CD14-positive monocyte (primary cell): ENCODE measurements around the gene SIRPB2. TPM values are rescaled to one million over a fixed set of nuclear protein-coding genes. Genes with fewer than 3 reads are reported as not detected.

Experiments used
- DNase-seq, 3 donors: peaks; one replicate each; pipeline ENCODE4 v3.0.0-alpha.2; 2011 to 2022
- H2AFZ ChIP-seq: 2 replicates; pipeline ENCODE4 v1.6.0; 2012; ENCODE audit warnings: mild to moderate bottlenecking, low read depth, low read length, inconsistent platforms; ENCODE audit not compliant: insufficient read depth, poor library complexity, severe bottlenecking
- H3K27ac ChIP-seq, 2 donors: 1 replicate in 1 of 2; 2 replicates in 1 of 2; pipeline ENCODE4 v1.5.1; 2012 to 2013; ENCODE audit warnings: low read length in 2 of 2, control low read depth in 1 of 2, inconsistent platforms in 1 of 2, low read depth in 1 of 2, mild to moderate bottlenecking in 1 of 2
- H3K27me3 ChIP-seq, 2 donors: one replicate each; pipeline versions ENCODE4 v1.6.0 to v1.6.1; 2011 to 2013; ENCODE audit warnings: low read length in 2 of 2; ENCODE audit not compliant: control insufficient read depth in 2 of 2, insufficient read depth in 2 of 2
- H3K36me3 ChIP-seq, 2 donors: replicated peaks in 1 of 2; 1 replicate in 1 of 2; 2 replicates in 1 of 2; pipeline versions ENCODE4 v1.5.1 to v1.6.1; 2012 to 2013; ENCODE audit warnings: low read length in 2 of 2, control low read depth in 1 of 2, inconsistent platforms in 1 of 2, mild to moderate bottlenecking in 1 of 2; ENCODE audit not compliant: insufficient read depth in 2 of 2, control insufficient read depth in 1 of 2
- H3K4me1 ChIP-seq, 2 donors: 1 replicate in 1 of 2; 2 replicates in 1 of 2; pipeline versions ENCODE4 v1.5.1 to v1.6.1; 2012 to 2013; ENCODE audit warnings: low read length in 2 of 2, control low read depth in 1 of 2, inconsistent platforms in 1 of 2, mild to moderate bottlenecking in 1 of 2, moderate library complexity in 1 of 2; ENCODE audit not compliant: insufficient read depth in 2 of 2, control insufficient read depth in 1 of 2
- H3K4me2 ChIP-seq: replicated peaks from 2 replicates; pipeline ENCODE3; 2012; ENCODE audit warnings: low read length, moderate library complexity, mild to moderate bottlenecking; ENCODE audit not compliant: poor library complexity, severe bottlenecking; ENCODE audit errors: extremely low read depth
- H3K4me3 ChIP-seq, 3 experiments: fragments of 200-600 bp in 1 of 3; sonication (generic) in 1 of 3; replicated peaks in 1 of 3; 1 replicate in 2 of 3; 2 replicates in 1 of 3; pipeline ENCODE4 v1.5.1; 2011 to 2013; ENCODE audit warnings: low read length in 3 of 3, mild to moderate bottlenecking in 3 of 3, control low read depth in 2 of 3, low read depth in 2 of 3, inconsistent platforms in 1 of 3, moderate library complexity in 1 of 3
- H3K79me2 ChIP-seq: 2 replicates; pipeline ENCODE4 v1.6.0; 2012; ENCODE audit warnings: mild to moderate bottlenecking, control low read depth, inconsistent platforms, low read length, moderate library complexity; ENCODE audit not compliant: insufficient read depth
- H3K9ac ChIP-seq: 2 replicates; pipeline ENCODE4 v1.6.0; 2017; ENCODE audit warnings: low read length, mild to moderate bottlenecking; ENCODE audit not compliant: insufficient read depth, poor library complexity, severe bottlenecking
- H3K9me3 ChIP-seq, 2 donors: replicated peaks in 1 of 2; 1 replicate in 1 of 2; 2 replicates in 1 of 2; pipeline versions ENCODE4 v1.5.1 to v1.6.1; 2012 to 2013; ENCODE audit warnings: low read length in 2 of 2, control low read depth in 1 of 2; ENCODE audit not compliant: control insufficient read depth in 1 of 2, insufficient read depth in 1 of 2
- H4K20me1 ChIP-seq: 2 replicates; pipeline ENCODE4 v1.6.0; 2012; ENCODE audit warnings: mild to moderate bottlenecking, low read length, control low read depth, moderate library complexity; ENCODE audit not compliant: insufficient read depth
- H3K27ac Mint-ChIP-seq, 7 donors: one replicate each; pipeline ENCODE4 v1.8.0; 2020; ENCODE audit warnings: mild to moderate bottlenecking in 7 of 7, mixed read lengths in 7 of 7, moderate library complexity in 6 of 7, inconsistent platforms in 2 of 7
- H3K27me3 Mint-ChIP-seq, 3 donors: one replicate each; pipeline ENCODE4 v1.8.0; 2021 to 2022; ENCODE audit warnings: low read depth in 3 of 3, mild to moderate bottlenecking in 3 of 3, mixed read lengths in 3 of 3, moderate library complexity in 3 of 3, inconsistent platforms in 1 of 3
- H3K36me3 Mint-ChIP-seq, 2 donors: one replicate each; pipeline ENCODE4 v1.8.0; 2020; ENCODE audit warnings: mixed read lengths in 2 of 2, inconsistent platforms in 1 of 2, mild to moderate bottlenecking in 1 of 2
- H3K4me1 Mint-ChIP-seq: one replicate; pipeline ENCODE4 v1.8.0; 2020; ENCODE audit warnings: mild to moderate bottlenecking, mixed read lengths
- H3K4me3 Mint-ChIP-seq, 2 donors: one replicate each; pipeline ENCODE4 v1.8.0; 2020; ENCODE audit warnings: mild to moderate bottlenecking in 2 of 2, mixed read lengths in 2 of 2, moderate library complexity in 1 of 2
- H3K9me3 Mint-ChIP-seq, 7 donors: one replicate each; pipeline ENCODE4 v1.8.0; 2020 to 2022; ENCODE audit warnings: mixed read lengths in 7 of 7, mild to moderate bottlenecking in 6 of 7, moderate library complexity in 6 of 7, inconsistent platforms in 2 of 7
- CTCF ChIP-seq: fragments of 200-600 bp; IDR thresholded peaks from one replicate; pipeline ENCODE4 v1.8.0; 2022; ENCODE audit warnings: antibody characterized with exemption, mild to moderate bottlenecking
- WGBS: methylation state at CpG from one replicate; pipeline ENCODE4 v1.1.5; 2013; ENCODE audit warnings: missing lambda C conversion rate; ENCODE audit not compliant: insufficient coverage; 5-methylcytosine and 5-hydroxymethylcytosine counted together
- intact Hi-C, 2 donors: fragments of 100-400 bp; cut with micrococcal nuclease; formaldehyde crosslinking; loops; one replicate each; pipeline versions ENCODE4 v1.15.0 to v1.15.1; 2023
- polyA plus RNA-seq, 3 donors: library from polyadenylated mRNA; depleted of rRNA in 1 of 3; unstranded in 2 of 3; stranded (reverse) in 1 of 3; fragments of 300-500 nt in 2 of 3; fragments of >200 nt in 1 of 3; fragmentation: Illumina TruSeq in 2 of 3; gene quantifications; 1 replicate in 2 of 3; 2 replicates in 1 of 3; pipeline ENCODE4 v1.2.3, GENCODE V29; 2012 to 2021

The SIRPB2 gene
- polyA plus RNA-seq, 3 donors = 81.5 to 174 (median 92.8) TPM

DNA sequence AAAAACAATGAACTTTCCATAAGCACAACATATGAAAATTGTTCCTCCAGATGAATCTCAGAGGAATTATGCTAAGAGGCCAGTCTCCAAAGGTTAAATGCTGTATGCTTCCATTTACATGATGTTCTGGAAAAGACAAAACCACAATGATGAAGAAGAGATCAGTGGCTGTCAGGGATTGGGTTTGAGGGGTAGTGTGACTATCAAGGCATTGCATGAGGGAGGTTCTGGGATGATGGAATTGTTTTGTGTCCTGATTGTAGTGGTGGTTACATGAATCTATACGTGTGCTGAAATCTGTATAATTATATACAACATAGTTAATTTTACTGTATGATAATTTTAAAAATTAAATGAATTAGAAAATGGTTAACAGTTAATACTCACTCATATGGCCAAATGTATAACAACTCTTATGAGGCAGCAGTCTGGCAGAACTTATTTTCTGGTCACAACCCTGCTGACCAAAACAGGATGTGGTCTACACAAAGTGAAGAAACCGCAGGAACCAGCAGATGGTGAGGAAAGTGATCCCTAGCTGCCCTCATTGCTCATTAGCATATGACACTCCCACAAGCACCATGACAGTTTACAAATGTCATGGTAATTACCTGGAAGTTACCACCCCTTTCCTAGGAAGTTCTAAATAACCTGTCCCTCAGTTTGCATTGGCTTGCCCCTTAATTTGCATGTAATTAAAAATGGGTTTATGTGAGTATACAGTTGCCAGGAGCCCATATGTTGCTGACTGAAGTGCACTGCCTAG lies 56.5 kb downstream of the SIRPB2 start:
- H3K4me3 ChIP-seq = peak overlapping the region in 1 of 3 experiments; percentile 45
- Mint-ChIP-seq H3K4me1 (peaks cover 32% of the 10 kb centered on the region), H3K27ac (peak overlapping the region; percentile 71 to 92 (median 89)), H3K4me3 (peak overlapping the region in 1 of 2 donors; percentile 76), H3K27me3 (peaks cover 0 to 17% (median 15%) of the 10 kb centered on the region in 3 donors), H3K36me3 (peaks cover 8 to 27% of the 10 kb centered on the region in 2 donors), H3K9me3 (no peaks in the 10 kb centered on the region)
- H3K9me3 ChIP-seq = no peaks in the 10 kb centered on the region
- no peaks in the 10 kb centered on the region for H3K79me2 ChIP-seq
- no CpG with 5 or more reads among the region's 2 CpGs for WGBS
- no peak for TF ChIP-seq CTCF
- peaks cover 17 to 20% of the 10 kb centered on the region in 2 donors for H3K27me3 ChIP-seq
- H3K4me2 ChIP-seq = peak overlapping the region; percentile 51
- peaks cover 31% of the 10 kb centered on the region for H4K20me1 ChIP-seq
- H2AFZ ChIP-seq = no peak overlapping the region
- peak overlapping the region in 1 of 2 donors; percentile 12 for H3K27ac ChIP-seq
- H3K4me1 ChIP-seq = peaks cover 21% of the 10 kb centered on the region in 2 donors
- H3K9ac ChIP-seq = no peak overlapping the region
- DNase-seq = peak; percentile 84 to 97 (median 95)
- peaks cover 2 to 8% of the 10 kb centered on the region in 2 donors for H3K36me3 ChIP-seq
- intact Hi-C loops = loop anchor here (2.0 to 5.0 kb wide), 4 partner anchors 42 to 122 kb away; partner anchors contain the start of gene FKBP1A (in 1 of the 2)

GRCh38 chr20:1431158-1431557 lies 60.1 kb downstream of the SIRPB2 start:
- H3K27ac Mint-ChIP-seq = no peak overlapping the region

More at GRCh38 chr20:1431158-1431557, 60.1 kb downstream of the SIRPB2 start:
- no peak for TF ChIP-seq CTCF
- Mint-ChIP-seq H3K27me3 (peaks cover 13 to 27% (median 21%) of the 10 kb centered on the region in 3 donors), H3K4me3 (no peak overlapping the region), H3K36me3 (peaks cover 0 to 19% of the 10 kb centered on the region in 2 donors), H3K9me3 (no peaks in the 10 kb centered on the region), H3K4me1 (peaks cover 21% of the 10 kb centered on the region)
- Histone ChIP-seq H3K9ac (no peak overlapping the region), H3K4me2 (no peak overlapping the region), H3K9me3 (no peaks in the 10 kb centered on the region), H3K4me3 (no peak overlapping the region), H3K36me3 (no peaks in the 10 kb centered on the region), H3K4me1 (peaks cover 21% of the 10 kb centered on the region in 2 donors), H3K27ac (no peak overlapping the region), H4K20me1 (no peaks in the 10 kb centered on the region), H3K79me2 (no peaks in the 10 kb centered on the region), H3K27me3 (peaks cover 18 to 30% of the 10 kb centered on the region in 2 donors), H2AFZ (no peak overlapping the region)
- DNase-seq = no peak
- intact Hi-C loops = no loop called here
- no CpG with 5 or more reads among the region's 1 CpG for WGBS
